HL-60 (cell line): ENCODE data around the gene REP15.
"Not testable (repeated sequence)": the region's sequence is repeated elsewhere in the genome, so short reads cannot be mapped to it uniquely, and the experiment has no call there.

ENCODE experiments used
- POLR2AphosphoS5 ChIP-seq: IDR thresholded peaks from 2 replicates; pipeline ENCODE4 v1.6.1; 2012; ENCODE audit warnings: low read depth
- SPI1 ChIP-seq: IDR thresholded peaks from 2 replicates; pipeline ENCODE4 v1.6.1; 2012; ENCODE audit warnings: low read depth, mild to moderate bottlenecking, borderline replicate concordance
- TF ChIP-seq, protein P1 (sequence below): IDR thresholded peaks from one replicate; pipeline ENCODE4 v1.5.1; 2011; ENCODE audit warnings: low read length, control low read depth, inconsistent platforms; ENCODE audit not compliant: insufficient read depth
- TF ChIP-seq, protein P2 (sequence below): IDR thresholded peaks from 2 replicates; pipeline ENCODE4 v1.6.1; 2012; ENCODE audit warnings: low read depth; ENCODE audit not compliant: insufficient replicate concordance

- TF ChIP-seq POLR2AphosphoS5, SPI1: not testable (repeated sequence)
- TF ChIP-seq, protein P1, sequence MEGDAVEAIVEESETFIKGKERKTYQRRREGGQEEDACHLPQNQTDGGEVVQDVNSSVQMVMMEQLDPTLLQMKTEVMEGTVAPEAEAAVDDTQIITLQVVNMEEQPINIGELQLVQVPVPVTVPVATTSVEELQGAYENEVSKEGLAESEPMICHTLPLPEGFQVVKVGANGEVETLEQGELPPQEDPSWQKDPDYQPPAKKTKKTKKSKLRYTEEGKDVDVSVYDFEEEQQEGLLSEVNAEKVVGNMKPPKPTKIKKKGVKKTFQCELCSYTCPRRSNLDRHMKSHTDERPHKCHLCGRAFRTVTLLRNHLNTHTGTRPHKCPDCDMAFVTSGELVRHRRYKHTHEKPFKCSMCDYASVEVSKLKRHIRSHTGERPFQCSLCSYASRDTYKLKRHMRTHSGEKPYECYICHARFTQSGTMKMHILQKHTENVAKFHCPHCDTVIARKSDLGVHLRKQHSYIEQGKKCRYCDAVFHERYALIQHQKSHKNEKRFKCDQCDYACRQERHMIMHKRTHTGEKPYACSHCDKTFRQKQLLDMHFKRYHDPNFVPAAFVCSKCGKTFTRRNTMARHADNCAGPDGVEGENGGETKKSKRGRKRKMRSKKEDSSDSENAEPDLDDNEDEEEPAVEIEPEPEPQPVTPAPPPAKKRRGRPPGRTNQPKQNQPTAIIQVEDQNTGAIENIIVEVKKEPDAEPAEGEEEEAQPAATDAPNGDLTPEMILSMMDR = not testable (repeated sequence)
- TF ChIP-seq, protein P2, sequence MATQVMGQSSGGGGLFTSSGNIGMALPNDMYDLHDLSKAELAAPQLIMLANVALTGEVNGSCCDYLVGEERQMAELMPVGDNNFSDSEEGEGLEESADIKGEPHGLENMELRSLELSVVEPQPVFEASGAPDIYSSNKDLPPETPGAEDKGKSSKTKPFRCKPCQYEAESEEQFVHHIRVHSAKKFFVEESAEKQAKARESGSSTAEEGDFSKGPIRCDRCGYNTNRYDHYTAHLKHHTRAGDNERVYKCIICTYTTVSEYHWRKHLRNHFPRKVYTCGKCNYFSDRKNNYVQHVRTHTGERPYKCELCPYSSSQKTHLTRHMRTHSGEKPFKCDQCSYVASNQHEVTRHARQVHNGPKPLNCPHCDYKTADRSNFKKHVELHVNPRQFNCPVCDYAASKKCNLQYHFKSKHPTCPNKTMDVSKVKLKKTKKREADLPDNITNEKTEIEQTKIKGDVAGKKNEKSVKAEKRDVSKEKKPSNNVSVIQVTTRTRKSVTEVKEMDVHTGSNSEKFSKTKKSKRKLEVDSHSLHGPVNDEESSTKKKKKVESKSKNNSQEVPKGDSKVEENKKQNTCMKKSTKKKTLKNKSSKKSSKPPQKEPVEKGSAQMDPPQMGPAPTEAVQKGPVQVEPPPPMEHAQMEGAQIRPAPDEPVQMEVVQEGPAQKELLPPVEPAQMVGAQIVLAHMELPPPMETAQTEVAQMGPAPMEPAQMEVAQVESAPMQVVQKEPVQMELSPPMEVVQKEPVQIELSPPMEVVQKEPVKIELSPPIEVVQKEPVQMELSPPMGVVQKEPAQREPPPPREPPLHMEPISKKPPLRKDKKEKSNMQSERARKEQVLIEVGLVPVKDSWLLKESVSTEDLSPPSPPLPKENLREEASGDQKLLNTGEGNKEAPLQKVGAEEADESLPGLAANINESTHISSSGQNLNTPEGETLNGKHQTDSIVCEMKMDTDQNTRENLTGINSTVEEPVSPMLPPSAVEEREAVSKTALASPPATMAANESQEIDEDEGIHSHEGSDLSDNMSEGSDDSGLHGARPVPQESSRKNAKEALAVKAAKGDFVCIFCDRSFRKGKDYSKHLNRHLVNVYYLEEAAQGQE = not testable (repeated sequence)
Observed at GRCh38 chr12:27655476-27655875, 40.8 kb upstream of the REP15 start.
